Upper lobe of right lung (tissue), 1 donor: ENCODE data around the gene NEDD8. TPM values are rescaled to one million over a fixed set of nuclear protein-coding genes. Genes with fewer than 3 reads are reported as not detected.

Experiments
- ATAC-seq: fragments of 200-7000 bp; cut with Tn5 transposase; one replicate; pipeline ENCODE4 v1.9.1; 2020; ENCODE audit warnings: mild to moderate bottlenecking, moderate library complexity
- DNase-seq: peaks from one replicate; pipeline ENCODE4 v3.0.0-alpha.2; 2020
- H3K27ac ChIP-seq: fragments of 200-600 bp; one replicate; pipeline ENCODE4 v1.8.0; 2022
- H3K27me3 ChIP-seq: fragments of 200-600 bp; one replicate; pipeline ENCODE4 v1.8.0; 2022; ENCODE audit warnings: mild to moderate bottlenecking
- H3K36me3 ChIP-seq: fragments of 200-600 bp; one replicate; pipeline ENCODE4 v1.8.0; 2022
- H3K4me1 ChIP-seq: fragments of 200-600 bp; one replicate; pipeline ENCODE4 v1.8.0; 2022
- H3K4me3 ChIP-seq: fragments of 200-600 bp; one replicate; pipeline ENCODE4 v1.8.0; 2022; ENCODE audit warnings: mild to moderate bottlenecking
- H3K9me3 ChIP-seq: fragments of 200-600 bp; one replicate; pipeline ENCODE4 v1.8.0; 2022
- CTCF ChIP-seq: fragments of 200-600 bp; IDR thresholded peaks from one replicate; pipeline ENCODE4 v1.8.0; 2022; ENCODE audit warnings: antibody characterized with exemption
- intact Hi-C: fragments of 100-400 bp; cut with DNase I; formaldehyde crosslinking; loops from one replicate; pipeline ENCODE4 v1.11.0; 2022
- total RNA-seq: library from RNA; stranded (reverse); fragmentation: NEBNext Ultra II Directional; extraction: Animal tissue kit (Norgen Biotek cat#: 25700); gene quantifications from one replicate; pipeline ENCODE4 v1.2.1, GENCODE V29; 2021
- donor health status: DM: no; HTN: yes; CAD: no; lungs with severe emphysema.

Gene NEDD8
- total RNA-seq, 1 donor from 2014 or later = 142 TPM

- DNase-seq = no peak
- Histone ChIP-seq H3K27me3 (no peaks in the 10 kb centered on the region), H3K36me3 (peaks cover 63% of the 10 kb centered on the region), H3K9me3 (no peaks in the 10 kb centered on the region), H3K4me1 (peaks cover 49% of the 10 kb centered on the region), H3K27ac (no peak overlapping the region), H3K4me3 (no peak overlapping the region)
- intact Hi-C loops = no loop called here
- no peak for ATAC-seq
- TF ChIP-seq CTCF = no peak
Measured at GRCh38 chr14:24236689-24237462, 4.7 kb upstream of the NEDD8 start.

- H3K27ac ChIP-seq = no peak overlapping the region
- peaks cover 60% of the 10 kb centered on the region for H3K36me3 ChIP-seq
- H3K9me3 ChIP-seq = no peaks in the 10 kb centered on the region
- TF ChIP-seq CTCF = no peak
- H3K27me3 ChIP-seq = no peaks in the 10 kb centered on the region
- ATAC-seq = no peak
- intact Hi-C loops = no loop called here
- H3K4me1 ChIP-seq = peaks cover 46% of the 10 kb centered on the region
- no peak overlapping the region for H3K4me3 ChIP-seq
- DNase-seq = no peak
Measured at GRCh38 chr14:24235804-24236688, 3.9 kb upstream of the NEDD8 start.

DNA sequence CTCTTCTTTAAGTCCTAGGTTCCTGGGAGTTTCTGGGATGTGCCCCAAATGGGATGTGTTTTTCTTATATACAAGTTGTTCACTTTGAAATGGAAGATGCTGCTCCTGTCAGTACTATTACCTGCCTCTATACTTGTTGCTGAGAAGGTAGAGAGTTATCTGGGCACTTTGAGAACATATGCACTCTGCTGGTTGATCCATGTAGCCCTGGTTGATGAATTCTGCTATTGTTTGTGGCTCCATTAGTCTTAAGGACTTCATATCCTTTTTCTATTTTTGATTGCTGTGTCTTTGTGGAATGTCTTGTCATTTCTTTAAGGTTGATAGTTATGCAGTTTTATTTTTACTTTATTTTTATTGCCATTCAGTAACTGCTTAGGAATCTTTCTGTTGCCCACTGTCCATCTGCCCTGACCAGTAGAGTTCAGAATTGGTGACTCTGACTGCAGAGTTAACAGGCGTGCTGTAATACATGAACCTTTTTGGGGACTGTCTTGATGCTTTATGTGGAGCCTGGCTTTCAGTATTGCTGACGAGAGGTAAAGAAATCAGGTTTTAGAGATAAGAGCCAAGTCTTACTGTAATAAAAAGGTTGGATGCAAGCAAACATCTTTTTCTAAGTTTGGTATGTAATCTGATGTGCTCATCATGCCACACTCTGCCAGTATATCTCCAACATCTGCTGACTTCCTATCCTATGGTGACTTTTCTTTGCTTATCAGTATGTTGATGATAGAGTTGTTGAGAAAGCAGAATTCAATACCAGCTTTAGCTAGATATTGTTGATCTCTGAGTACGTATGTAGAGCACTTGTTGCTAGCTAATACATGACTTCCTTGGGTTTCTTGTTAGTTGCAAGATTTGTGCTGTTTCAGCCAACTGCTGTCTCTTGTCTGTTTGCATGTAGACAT, 2.2 kb upstream of the NEDD8 start:
- peaks cover 34% of the 10 kb centered on the region for H3K4me1 ChIP-seq
- H3K27ac ChIP-seq = peak overlapping the region; percentile 6
- DNase-seq = no peak
- no peak for TF ChIP-seq CTCF
- no peaks in the 10 kb centered on the region for H3K9me3 ChIP-seq
- no peak overlapping the region for H3K4me3 ChIP-seq
- H3K27me3 ChIP-seq = no peaks in the 10 kb centered on the region
- intact Hi-C loops = no loop called here
- ATAC-seq = no peak
- peaks cover 43% of the 10 kb centered on the region for H3K36me3 ChIP-seq

DNA sequence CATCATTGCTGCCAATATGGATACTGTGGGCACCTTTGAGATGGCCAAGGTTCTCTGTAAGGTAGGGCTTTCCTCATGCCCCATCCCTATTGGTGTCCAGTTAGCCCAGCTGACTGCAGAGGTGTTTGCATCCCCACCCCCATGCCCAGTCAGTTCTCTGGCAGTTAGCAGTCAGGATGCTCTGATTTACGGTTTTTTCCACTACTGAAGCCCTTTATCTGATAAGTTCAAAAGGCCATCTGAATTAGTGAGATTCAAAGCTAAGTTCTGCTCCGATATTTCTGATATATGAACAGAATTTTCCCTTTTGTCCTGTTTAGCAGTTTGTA, 1.3 kb upstream of the NEDD8 start:
- no peak for TF ChIP-seq CTCF
- DNase-seq (no peak), ATAC-seq (no peak)
- H3K36me3 ChIP-seq = peaks cover 34% of the 10 kb centered on the region
- H3K4me1 ChIP-seq = peaks cover 25% of the 10 kb centered on the region
- no peaks in the 10 kb centered on the region for H3K9me3 ChIP-seq
- H3K4me3 ChIP-seq = peak overlapping the region; percentile 80
- H3K27ac ChIP-seq = peak overlapping the region; percentile 91
- H3K27me3 ChIP-seq = no peaks in the 10 kb centered on the region
- intact Hi-C loops = no loop called here

GRCh38 chr14:24232645-24233537, 724 bp upstream of the NEDD8 start, which contains the start of gene GMPR2:
Gene GMPR2 (plus strand): TSS chr14:24232929. CDS start chr14:24233254, 325 bp downstream.
- no peak for TF ChIP-seq CTCF
- peaks cover 34% of the 10 kb centered on the region for H3K36me3 ChIP-seq
- H3K4me3 ChIP-seq = peak within 1 kb of the TSS; percentile 80
- ATAC-seq (peak; percentile 82), DNase-seq (no peak)
- no peaks in the 10 kb centered on the region for H3K9me3 ChIP-seq
- peaks cover 25% of the 10 kb centered on the region for H3K4me1 ChIP-seq
- peak within 1 kb of the TSS; percentile 91 for H3K27ac ChIP-seq
- intact Hi-C loops = no loop called here
- H3K27me3 ChIP-seq = no peaks in the 10 kb centered on the region
